Sigmoid colon (tissue), 7 donors: ENCODE measurements around the gene RPS6KA1. TPM values are rescaled to one million over a fixed set of nuclear protein-coding genes. Genes with fewer than 3 reads are reported as not detected.
A peak's percentile ranks its signal among the peaks of the same experiment; 100 is the strongest.

Experiments
- DNase-seq: peaks from one replicate; pipeline ENCODE4 v3.0.0-alpha.2; 2019
- H3K27ac ChIP-seq, 4 donors: fragments of 200-600 bp; sonication (generic); one replicate each; pipeline ENCODE4 v1.5.1; 2016 to 2019; ENCODE audit warnings: mild to moderate bottlenecking in 1 of 4
- H3K27me3 ChIP-seq, 3 donors: fragments of 200-600 bp; sonication (generic); one replicate each; pipeline ENCODE4 v1.5.1; 2019; ENCODE audit warnings: mild to moderate bottlenecking in 1 of 3
- H3K36me3 ChIP-seq, 4 donors: fragments of 200-600 bp; sonication (generic); one replicate each; pipeline ENCODE4 v1.5.1; 2016 to 2019
- H3K4me1 ChIP-seq, 4 donors: fragments of 200-600 bp; sonication (generic); one replicate each; pipeline ENCODE4 v1.5.1; 2017 to 2019
- H3K4me3 ChIP-seq, 4 donors: fragments of 200-600 bp; sonication (generic); one replicate each; pipeline ENCODE4 v1.5.1; 2017 to 2019; ENCODE audit warnings: mild to moderate bottlenecking in 2 of 4, moderate library complexity in 1 of 4
- H3K9me3 ChIP-seq, 4 donors: fragments of 200-600 bp in 3 of 4; sonication (generic) in 3 of 4; one replicate each; pipeline versions ENCODE4 v1.5.1 to v1.6.1; 2013 to 2019
- EP300 ChIP-seq, 4 donors: sonication (generic); formaldehyde crosslinking; IDR thresholded peaks; one replicate each; pipeline ENCODE4 v1.6.1; 2017; ENCODE audit warnings: antibody characterized with exemption in 4 of 4
- POLR2A ChIP-seq, 2 donors: fragments of 450-650 bp; IDR thresholded peaks; one replicate each; pipeline ENCODE4 v1.6.1; 2016; ENCODE audit warnings: antibody characterized with exemption in 2 of 2, mild to moderate bottlenecking in 2 of 2, moderate library complexity in 2 of 2
- POLR2AphosphoS5 ChIP-seq, 4 donors: sonication (generic); formaldehyde crosslinking; IDR thresholded peaks; one replicate each; pipeline ENCODE4 v1.6.1; 2017; ENCODE audit warnings: antibody characterized with exemption in 4 of 4
- WGBS, 2 donors: extraction: QIAGEN DNeasy Blood & Tissue Kit; methylation state at CpG; one replicate each; pipeline ENCODE4 v1.1.7; 2013; 5-methylcytosine and 5-hydroxymethylcytosine counted together
- intact Hi-C: fragments of 100-400 bp; cut with DNase I; formaldehyde crosslinking; loops from one replicate; pipeline ENCODE4 v1.15.1; 2023
- polyA plus RNA-seq, 3 donors: library from polyadenylated mRNA; stranded (reverse); fragments of 200-250 nt; gene quantifications; one replicate each; pipeline ENCODE4 v1.2.3, GENCODE V29; 2013
- total RNA-seq, 4 donors: library from RNA; depleted of rRNA; stranded (reverse); fragments of >200 nt; gene quantifications; one replicate each; pipeline ENCODE4 v1.1.0, GENCODE V29; 2016
- TF ChIP-seq, protein P1 (sequence below), 4 experiments: fragments of 450-650 bp in 3 of 4; fragments of 200-600 bp in 1 of 4; IDR thresholded peaks; one replicate each; pipeline ENCODE4 v1.5.1; 2016 to 2019; ENCODE audit warnings: antibody characterized with exemption in 4 of 4, mild to moderate bottlenecking in 3 of 4, moderate library complexity in 2 of 4
- donor health status: healthy with polysubstance abuse.
- donor health status: Bipolar disorder and iron deficiency.
- donor health status: healthy.

Gene RPS6KA1
- total and polyA plus RNA-seq, 7 donors, result 2.5 to 116 (median 11.5) TPM

DNA sequence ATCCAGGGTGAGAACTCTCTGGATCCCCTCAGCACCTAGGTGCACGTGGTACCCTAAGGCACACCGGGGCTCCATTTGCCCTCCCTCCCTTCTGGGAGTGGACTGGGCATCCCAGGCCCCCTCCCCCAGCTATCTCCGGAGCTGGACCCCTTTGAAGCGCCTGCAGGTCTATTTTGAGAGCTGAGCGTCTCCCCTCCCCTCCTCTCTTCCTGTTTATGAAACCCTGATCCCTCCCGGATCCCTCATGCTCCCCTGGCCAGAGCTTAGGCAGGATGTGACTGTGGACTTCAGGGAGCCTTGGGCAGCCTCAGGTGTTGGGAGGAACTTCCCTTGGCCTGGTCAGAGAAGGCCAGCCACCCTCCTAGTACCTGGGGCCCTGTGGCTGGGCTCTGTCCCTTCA is 10.2 kb downstream of the RPS6KA1 start:
- H3K9me3 ChIP-seq, result no peaks in the 10 kb centered on the region
- no peaks in the 10 kb centered on the region for H3K36me3 ChIP-seq
- intact Hi-C loops, result no loop called here
- TF ChIP-seq, protein P1, sequence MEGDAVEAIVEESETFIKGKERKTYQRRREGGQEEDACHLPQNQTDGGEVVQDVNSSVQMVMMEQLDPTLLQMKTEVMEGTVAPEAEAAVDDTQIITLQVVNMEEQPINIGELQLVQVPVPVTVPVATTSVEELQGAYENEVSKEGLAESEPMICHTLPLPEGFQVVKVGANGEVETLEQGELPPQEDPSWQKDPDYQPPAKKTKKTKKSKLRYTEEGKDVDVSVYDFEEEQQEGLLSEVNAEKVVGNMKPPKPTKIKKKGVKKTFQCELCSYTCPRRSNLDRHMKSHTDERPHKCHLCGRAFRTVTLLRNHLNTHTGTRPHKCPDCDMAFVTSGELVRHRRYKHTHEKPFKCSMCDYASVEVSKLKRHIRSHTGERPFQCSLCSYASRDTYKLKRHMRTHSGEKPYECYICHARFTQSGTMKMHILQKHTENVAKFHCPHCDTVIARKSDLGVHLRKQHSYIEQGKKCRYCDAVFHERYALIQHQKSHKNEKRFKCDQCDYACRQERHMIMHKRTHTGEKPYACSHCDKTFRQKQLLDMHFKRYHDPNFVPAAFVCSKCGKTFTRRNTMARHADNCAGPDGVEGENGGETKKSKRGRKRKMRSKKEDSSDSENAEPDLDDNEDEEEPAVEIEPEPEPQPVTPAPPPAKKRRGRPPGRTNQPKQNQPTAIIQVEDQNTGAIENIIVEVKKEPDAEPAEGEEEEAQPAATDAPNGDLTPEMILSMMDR (IDR thresholded peaks at IDR 0.05), result no peak
- TF ChIP-seq EP300 (IDR thresholded peaks at IDR 0.05) (no peak), POLR2AphosphoS5 (IDR thresholded peaks at IDR 0.05) (no peak), POLR2A (IDR thresholded peaks at IDR 0.05) (no peak)
- peak overlapping the region in 3 of 4 donors; percentile 13 to 27 (median 14) for H3K27ac ChIP-seq
- 34 to 71% methylated on average over 6 of the region's 6 CpGs for WGBS, 2 donors
- DNase-seq, result no peak
- H3K4me3 ChIP-seq, result no peak overlapping the region
- no peaks in the 10 kb centered on the region for H3K4me1 ChIP-seq
- no peaks in the 10 kb centered on the region for H3K27me3 ChIP-seq

- TF ChIP-seq, protein P1 (IDR thresholded peaks at IDR 0.05), result no peak
- no peak for TF ChIP-seq POLR2AphosphoS5 (IDR thresholded peaks at IDR 0.05)
- no peak for TF ChIP-seq EP300 (IDR thresholded peaks at IDR 0.05)
- TF ChIP-seq POLR2A (IDR thresholded peaks at IDR 0.05), result no peak
- intact Hi-C loops, result no loop called here
- H3K27me3 ChIP-seq, result no peaks in the 10 kb centered on the region
- H3K27ac ChIP-seq, result peak overlapping the region in 2 of 4 donors; percentile 13 to 27
- H3K36me3 ChIP-seq, result no peaks in the 10 kb centered on the region
- H3K4me3 ChIP-seq, result no peak overlapping the region
- no peaks in the 10 kb centered on the region for H3K4me1 ChIP-seq
- WGBS, 2 donors, result 93 to 97% methylated on average over 3 of the region's 3 CpGs
- DNase-seq, result no peak
- no peaks in the 10 kb centered on the region for H3K9me3 ChIP-seq
These were observed 10.8 kb downstream of the RPS6KA1 start for GRCh38 chr1:26540351-26540750.

DNA sequence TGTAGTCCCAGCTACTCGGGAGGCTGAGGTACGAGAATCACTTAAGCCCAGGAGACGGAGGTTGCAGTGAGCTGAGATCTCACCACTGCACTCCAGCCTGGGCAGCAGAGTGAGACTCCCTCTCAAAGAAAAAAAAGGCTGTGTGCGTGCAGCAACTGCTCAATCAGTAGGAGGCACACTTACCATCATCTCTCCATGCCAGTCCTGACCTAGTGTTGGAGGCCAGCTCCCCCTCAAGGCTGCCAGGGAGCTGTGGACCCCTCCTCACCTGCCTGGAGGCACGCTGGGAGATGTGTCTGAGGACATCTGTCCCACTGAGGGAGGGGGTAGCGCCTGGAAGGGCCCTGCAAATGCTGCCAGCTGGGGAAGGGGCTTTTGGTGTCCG is 11.9 kb downstream of the RPS6KA1 start:
- Histone ChIP-seq H3K36me3 (no peaks in the 10 kb centered on the region), H3K4me1 (no peaks in the 10 kb centered on the region), H3K27ac (peak overlapping the region; percentile 25 to 68 (median 60)), H3K27me3 (no peaks in the 10 kb centered on the region), H3K9me3 (no peaks in the 10 kb centered on the region), H3K4me3 (no peak overlapping the region)
- 67 to 83% methylated on average over 7 of the region's 7 CpGs for WGBS, 2 donors
- intact Hi-C loops, result no loop called here
- DNase-seq, result no peak
- TF ChIP-seq POLR2A (IDR thresholded peaks at IDR 0.05), result no peak
- TF ChIP-seq, protein P1 (IDR thresholded peaks at IDR 0.05), result no peak
- TF ChIP-seq EP300 (IDR thresholded peaks at IDR 0.05), result no peak
- no peak for TF ChIP-seq POLR2AphosphoS5 (IDR thresholded peaks at IDR 0.05)

GRCh38 chr1:26541816-26542711 is 12.5 kb downstream of the RPS6KA1 start:
- no peaks in the 10 kb centered on the region for H3K4me1 ChIP-seq
- 35 to 63% methylated on average over 18 of the region's 18 CpGs for WGBS, 2 donors
- no peaks in the 10 kb centered on the region for H3K36me3 ChIP-seq
- H3K27me3 ChIP-seq, result no peaks in the 10 kb centered on the region
- peak overlapping the region; percentile 47 to 68 (median 60) for H3K27ac ChIP-seq
- H3K9me3 ChIP-seq, result no peaks in the 10 kb centered on the region
- TF ChIP-seq, protein P1 (IDR thresholded peaks at IDR 0.05), result no peak
- no peak for TF ChIP-seq POLR2A (IDR thresholded peaks at IDR 0.05)
- peak in 1 of 4 donors; percentile 17 for TF ChIP-seq POLR2AphosphoS5 (IDR thresholded peaks at IDR 0.05)
- no peak for TF ChIP-seq EP300 (IDR thresholded peaks at IDR 0.05)
- intact Hi-C loops, result no loop called here
- DNase-seq, result peak; percentile 88
- no peak overlapping the region for H3K4me3 ChIP-seq
